ENCODE results near the gene PRPF8. TPM values are rescaled to one million over a fixed set of nuclear protein-coding genes. Genes with fewer than 3 reads are reported as not detected.

Gene PRPF8
- total RNA-seq, 2 donors from 2014 or later, result 298 to 375 TPM

DNA sequence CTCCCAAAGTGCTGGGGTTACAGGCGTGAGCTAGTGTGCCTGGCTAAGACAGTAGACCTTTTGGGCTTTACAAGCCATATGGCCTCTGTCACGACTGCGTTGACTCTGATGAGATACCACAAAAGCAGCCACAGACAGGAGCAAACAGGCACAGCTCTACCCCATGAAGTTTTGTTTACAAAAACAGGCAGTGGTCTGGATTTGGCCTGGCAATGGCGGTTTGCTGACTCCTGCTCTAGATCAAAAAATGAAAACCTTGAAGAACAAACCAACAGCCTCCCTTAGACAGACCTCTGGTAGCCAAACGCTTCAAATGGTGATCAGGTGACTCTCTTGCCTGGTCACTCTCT is 76.7 kb downstream of the PRPF8 start:
- H3K9me3 Mint-ChIP-seq, result no peaks in the 10 kb centered on the region

DNA sequence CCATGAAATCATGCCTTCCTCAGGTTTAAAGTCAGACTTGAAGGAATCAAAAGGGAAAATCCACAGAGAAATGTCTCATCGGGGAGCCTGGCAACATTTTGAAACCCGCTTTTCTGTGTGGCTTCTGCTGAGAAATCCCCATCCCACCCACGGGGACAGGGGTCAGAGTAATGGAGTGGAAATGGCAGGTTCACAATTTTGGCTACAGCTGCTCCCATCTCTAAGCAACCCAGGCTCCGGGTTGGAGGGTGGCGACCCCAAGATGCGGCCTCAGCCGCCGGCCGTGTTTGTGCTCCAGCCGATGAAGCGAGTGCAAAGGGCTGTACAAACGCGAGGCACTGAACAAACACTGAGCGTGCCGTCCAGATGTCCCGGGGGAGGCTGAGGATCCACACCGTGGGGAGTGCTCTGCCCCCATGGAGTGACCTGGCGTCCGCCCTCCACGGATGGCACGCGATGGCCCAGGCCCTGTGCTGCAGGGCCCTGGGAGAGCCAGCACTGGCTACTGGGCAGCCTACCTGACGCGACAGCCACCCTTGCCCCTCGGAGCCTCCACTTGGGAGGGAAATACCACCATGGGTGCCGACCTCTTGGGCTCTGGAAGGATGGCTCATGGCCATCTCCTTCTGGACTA is 78.2 kb downstream of the PRPF8 start:
- Histone ChIP-seq H3K36me3 (ENCODE audit: control insufficient read depth, insufficient read depth, low read length) (peaks cover 3% of the 10 kb centered on the region), H3K9me3 (ENCODE audit: control insufficient read depth, low read length) (peaks cover 8% of the 10 kb centered on the region), H3K27ac (ENCODE audit: low read depth, low read length) (peak overlapping the region; percentile 83), H3K27me3 (ENCODE audit: control insufficient read depth, insufficient read depth, low read length, poor library complexity, severe bottlenecking) (peaks cover 5% of the 10 kb centered on the region), H3K9ac (ENCODE audit: extremely low read depth, low read length, poor library complexity, severe bottlenecking) (no peak overlapping the region), H3K4me3 (ENCODE audit: low read length) (no peak overlapping the region), H3K4me1 (ENCODE audit: control insufficient read depth, insufficient read depth, low read length) (no peaks in the 10 kb centered on the region)
- WGBS, 2 experiments (ENCODE audit: insufficient coverage in 1 of 2, insufficient read length in 1 of 2), result 91 to 94% methylated on average over 20 to 26 of the region's 26 CpGs
- Mint-ChIP-seq H3K9me3 (peaks cover 6% of the 10 kb centered on the region), H3K27ac (no peak overlapping the region), H3K36me3 (ENCODE audit: low read depth) (peaks cover 16% of the 10 kb centered on the region), H3K4me3 (no peak overlapping the region), H3K4me1 (peaks cover 3% of the 10 kb centered on the region), H3K27me3 (ENCODE audit: insufficient read depth) (peaks cover 27% of the 10 kb centered on the region)
- TF ChIP-seq, protein P1, sequence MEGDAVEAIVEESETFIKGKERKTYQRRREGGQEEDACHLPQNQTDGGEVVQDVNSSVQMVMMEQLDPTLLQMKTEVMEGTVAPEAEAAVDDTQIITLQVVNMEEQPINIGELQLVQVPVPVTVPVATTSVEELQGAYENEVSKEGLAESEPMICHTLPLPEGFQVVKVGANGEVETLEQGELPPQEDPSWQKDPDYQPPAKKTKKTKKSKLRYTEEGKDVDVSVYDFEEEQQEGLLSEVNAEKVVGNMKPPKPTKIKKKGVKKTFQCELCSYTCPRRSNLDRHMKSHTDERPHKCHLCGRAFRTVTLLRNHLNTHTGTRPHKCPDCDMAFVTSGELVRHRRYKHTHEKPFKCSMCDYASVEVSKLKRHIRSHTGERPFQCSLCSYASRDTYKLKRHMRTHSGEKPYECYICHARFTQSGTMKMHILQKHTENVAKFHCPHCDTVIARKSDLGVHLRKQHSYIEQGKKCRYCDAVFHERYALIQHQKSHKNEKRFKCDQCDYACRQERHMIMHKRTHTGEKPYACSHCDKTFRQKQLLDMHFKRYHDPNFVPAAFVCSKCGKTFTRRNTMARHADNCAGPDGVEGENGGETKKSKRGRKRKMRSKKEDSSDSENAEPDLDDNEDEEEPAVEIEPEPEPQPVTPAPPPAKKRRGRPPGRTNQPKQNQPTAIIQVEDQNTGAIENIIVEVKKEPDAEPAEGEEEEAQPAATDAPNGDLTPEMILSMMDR (conservative IDR thresholded peaks at IDR 0.05), result no peak
- no peak for DNase-seq

More for the DNA sequence above, 76.7 kb downstream of the PRPF8 start:
- 80 to 89% methylated on average over 3 to 5 of the region's 5 CpGs for WGBS, 2 experiments (ENCODE audit: insufficient coverage in 1 of 2, insufficient read length in 1 of 2)
- H3K9me3 ChIP-seq (ENCODE audit: control insufficient read depth, low read length), result no peaks in the 10 kb centered on the region
- no peak for DNase-seq
- Mint-ChIP-seq H3K27me3 (ENCODE audit: insufficient read depth) (peaks cover 25% of the 10 kb centered on the region), H3K4me1 (peaks cover 3% of the 10 kb centered on the region), H3K36me3 (ENCODE audit: low read depth) (peaks cover 8% of the 10 kb centered on the region), H3K4me3 (no peak overlapping the region), H3K27ac (peak overlapping the region; percentile 21)
- H3K36me3 ChIP-seq (ENCODE audit: control insufficient read depth, insufficient read depth, low read length), result no peaks in the 10 kb centered on the region
- TF ChIP-seq, protein P1 (conservative IDR thresholded peaks at IDR 0.05), result no peak
- peaks cover 5% of the 10 kb centered on the region for H3K27me3 ChIP-seq (ENCODE audit: control insufficient read depth, insufficient read depth, low read length, poor library complexity, severe bottlenecking)
- H3K4me3 ChIP-seq (ENCODE audit: low read length), result no peak overlapping the region
- H3K9ac ChIP-seq (ENCODE audit: extremely low read depth, low read length, poor library complexity, severe bottlenecking), result no peak overlapping the region
- H3K4me1 ChIP-seq (ENCODE audit: control insufficient read depth, insufficient read depth, low read length), result no peaks in the 10 kb centered on the region
- H3K27ac ChIP-seq (ENCODE audit: low read depth, low read length), result no peak overlapping the region

DNA sequence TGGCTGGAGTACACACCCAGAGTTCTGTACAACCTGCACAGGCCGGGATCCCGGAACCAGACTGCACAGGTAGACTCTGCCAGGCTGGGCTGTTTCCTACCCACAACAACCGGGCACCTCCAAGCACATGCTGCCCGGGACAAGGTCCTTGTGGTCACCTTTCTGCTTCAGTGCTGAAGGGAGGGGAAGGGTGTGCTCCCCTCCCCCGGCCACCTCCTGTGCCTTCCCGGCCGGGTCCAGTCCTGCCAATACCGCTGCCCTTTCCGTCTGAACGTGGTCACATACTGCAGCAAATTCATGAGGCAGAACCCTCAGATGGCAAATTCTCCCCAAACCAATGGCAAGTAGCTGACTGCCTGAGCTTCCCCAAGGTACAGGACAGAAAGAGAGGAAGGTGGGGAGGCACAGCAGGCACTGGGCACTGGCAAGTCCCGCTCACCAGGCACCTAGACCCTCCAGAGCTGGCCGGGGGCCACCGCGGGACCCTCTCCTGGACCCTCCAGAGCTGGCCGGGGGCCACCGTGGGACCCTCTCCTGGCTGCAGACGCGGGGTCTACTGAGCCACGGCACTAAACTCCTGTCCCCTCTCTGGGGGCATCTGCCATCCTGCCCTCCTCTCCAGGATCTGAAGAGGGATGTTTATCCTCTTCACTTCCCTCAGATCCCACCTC is 78.9 kb downstream of the PRPF8 start:
- 92 to 96% methylated on average over 12 to 19 of the region's 19 CpGs for WGBS, 2 experiments (ENCODE audit: insufficient coverage in 1 of 2, insufficient read length in 1 of 2)
- H3K4me1 Mint-ChIP-seq, result peaks cover 3% of the 10 kb centered on the region
- H3K4me3 Mint-ChIP-seq, result no peak overlapping the region
- Histone ChIP-seq H3K4me1 (ENCODE audit: control insufficient read depth, insufficient read depth, low read length) (no peaks in the 10 kb centered on the region), H3K4me3 (ENCODE audit: low read length) (no peak overlapping the region), H3K27me3 (ENCODE audit: control insufficient read depth, insufficient read depth, low read length, poor library complexity, severe bottlenecking) (peaks cover 5% of the 10 kb centered on the region), H3K36me3 (ENCODE audit: control insufficient read depth, insufficient read depth, low read length) (peaks cover 3% of the 10 kb centered on the region), H3K9me3 (ENCODE audit: control insufficient read depth, low read length) (peaks cover 10% of the 10 kb centered on the region), H3K9ac (ENCODE audit: extremely low read depth, low read length, poor library complexity, severe bottlenecking) (no peak overlapping the region), H3K27ac (ENCODE audit: low read depth, low read length) (peak overlapping the region; percentile 4)
- peaks cover 23% of the 10 kb centered on the region for H3K36me3 Mint-ChIP-seq (ENCODE audit: low read depth)
- DNase-seq, result no peak
- peaks cover 9% of the 10 kb centered on the region for H3K9me3 Mint-ChIP-seq
- TF ChIP-seq, protein P1 (conservative IDR thresholded peaks at IDR 0.05), result no peak
- peaks cover 33% of the 10 kb centered on the region for H3K27me3 Mint-ChIP-seq (ENCODE audit: insufficient read depth)
- no peak overlapping the region for H3K27ac Mint-ChIP-seq

Measured in endodermal cell (in vitro differentiated cells).